Amniotic stem cell (primary cell): ENCODE measurements around the gene RAB8B.

Experiments used
- DNase-seq: peaks from one replicate; lab custom pipeline; 2025; lab: John Stamatoyannopoulos, UW

Gene RAB8B

DNA sequence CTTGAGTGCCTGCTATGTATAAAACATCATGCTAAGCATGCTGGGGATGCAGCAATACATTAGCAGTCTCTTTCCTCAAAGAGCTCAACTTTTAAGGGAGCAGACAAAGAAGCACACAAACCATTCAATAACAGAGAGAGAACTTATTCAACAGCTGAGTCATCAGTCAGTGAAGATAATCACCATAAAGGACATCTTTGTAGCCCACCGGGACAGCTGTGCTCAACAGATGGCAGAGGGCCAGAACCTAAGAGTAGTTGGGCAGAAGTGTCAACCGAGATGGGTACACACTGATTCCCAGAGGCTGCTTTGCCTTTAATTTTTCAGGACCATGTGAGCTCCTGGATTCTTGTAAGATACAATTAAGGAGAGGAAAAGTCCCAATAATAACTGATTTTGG lies 4.2 kb upstream of the RAB8B start:
- DNase-seq: no peak

DNA sequence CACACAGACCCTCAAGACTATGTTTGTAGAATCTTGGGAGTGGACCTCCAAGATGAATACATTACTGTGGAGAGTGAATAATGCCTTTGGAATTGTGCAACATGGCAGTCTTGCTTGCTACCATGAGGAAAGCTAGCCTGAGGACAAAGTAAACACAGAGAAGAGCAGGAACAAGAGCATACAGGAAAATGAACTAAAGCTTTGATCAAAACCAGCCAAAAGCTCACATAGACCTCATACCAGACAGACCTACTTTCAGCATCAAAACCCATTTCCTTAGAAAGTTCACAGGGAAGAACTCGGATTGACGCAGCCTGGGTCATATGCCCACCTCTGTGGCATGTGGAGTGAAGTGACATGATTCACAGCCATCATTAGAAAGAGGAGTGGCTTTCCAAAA lies 3.3 kb upstream of the RAB8B start:
- peak; percentile 69 for DNase-seq

DNA sequence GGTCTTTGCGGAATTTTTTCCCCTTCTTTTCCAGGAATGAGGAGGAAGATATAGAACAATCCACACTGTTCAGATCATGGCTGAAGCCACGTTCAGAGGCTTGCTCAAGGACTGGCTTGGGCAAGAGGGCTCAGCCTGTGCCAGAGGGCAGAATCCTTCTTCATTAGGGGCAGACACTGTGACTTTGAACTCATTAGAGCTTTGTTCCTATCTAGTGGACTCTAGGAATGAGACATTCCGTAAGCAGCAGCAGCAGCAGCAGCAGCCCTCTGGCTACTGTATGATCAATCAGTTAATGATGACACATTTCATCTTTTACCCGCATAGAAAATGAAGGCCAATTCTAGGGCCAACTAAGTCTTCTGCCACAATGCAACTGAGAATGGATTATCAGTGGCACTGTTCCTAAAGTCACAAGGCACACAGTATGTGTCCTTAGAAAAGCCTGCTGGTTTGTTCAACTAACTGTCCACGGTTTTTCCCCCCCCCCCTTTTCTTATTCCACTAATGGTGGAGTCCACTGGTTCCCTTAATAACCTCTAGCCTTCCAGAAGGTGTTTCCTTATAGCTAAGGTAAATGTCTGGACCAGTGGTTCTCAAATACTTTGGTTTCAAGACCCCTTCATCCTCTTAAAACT lies 1.7 kb upstream of the RAB8B start:
- no peak for DNase-seq

DNA sequence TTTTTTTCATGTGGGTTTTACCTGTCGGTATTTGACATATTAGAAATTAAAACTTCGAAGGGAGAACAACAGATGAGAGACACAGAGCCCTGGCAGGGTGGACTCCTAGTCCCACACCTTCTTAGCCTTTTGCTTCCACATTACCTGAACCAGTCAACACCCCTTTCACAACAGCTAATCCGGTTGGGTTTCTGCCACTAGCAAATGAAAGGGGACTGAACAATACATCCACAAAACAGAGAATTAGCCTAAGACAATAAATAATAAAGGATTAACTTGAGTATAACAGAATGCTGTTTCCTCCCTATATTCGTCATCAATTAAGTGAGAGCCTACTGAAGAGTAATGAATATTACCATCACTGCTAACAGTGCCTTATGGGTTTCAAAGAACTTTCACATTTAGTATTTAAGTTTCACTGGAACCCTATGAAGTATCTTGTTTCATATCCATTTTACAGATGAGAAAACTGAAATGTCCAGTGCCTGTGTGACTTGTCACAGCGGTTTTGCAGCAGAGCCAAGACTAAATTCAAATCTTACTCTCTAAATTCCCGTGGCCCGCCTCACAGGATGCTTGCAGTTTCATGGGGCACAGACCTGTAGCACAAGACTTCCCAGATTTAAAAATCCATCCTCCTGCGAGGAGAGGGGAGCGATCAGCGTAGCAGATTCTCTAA lies 1.0 kb upstream of the RAB8B start:
- DNase-seq: no peak

DNA sequence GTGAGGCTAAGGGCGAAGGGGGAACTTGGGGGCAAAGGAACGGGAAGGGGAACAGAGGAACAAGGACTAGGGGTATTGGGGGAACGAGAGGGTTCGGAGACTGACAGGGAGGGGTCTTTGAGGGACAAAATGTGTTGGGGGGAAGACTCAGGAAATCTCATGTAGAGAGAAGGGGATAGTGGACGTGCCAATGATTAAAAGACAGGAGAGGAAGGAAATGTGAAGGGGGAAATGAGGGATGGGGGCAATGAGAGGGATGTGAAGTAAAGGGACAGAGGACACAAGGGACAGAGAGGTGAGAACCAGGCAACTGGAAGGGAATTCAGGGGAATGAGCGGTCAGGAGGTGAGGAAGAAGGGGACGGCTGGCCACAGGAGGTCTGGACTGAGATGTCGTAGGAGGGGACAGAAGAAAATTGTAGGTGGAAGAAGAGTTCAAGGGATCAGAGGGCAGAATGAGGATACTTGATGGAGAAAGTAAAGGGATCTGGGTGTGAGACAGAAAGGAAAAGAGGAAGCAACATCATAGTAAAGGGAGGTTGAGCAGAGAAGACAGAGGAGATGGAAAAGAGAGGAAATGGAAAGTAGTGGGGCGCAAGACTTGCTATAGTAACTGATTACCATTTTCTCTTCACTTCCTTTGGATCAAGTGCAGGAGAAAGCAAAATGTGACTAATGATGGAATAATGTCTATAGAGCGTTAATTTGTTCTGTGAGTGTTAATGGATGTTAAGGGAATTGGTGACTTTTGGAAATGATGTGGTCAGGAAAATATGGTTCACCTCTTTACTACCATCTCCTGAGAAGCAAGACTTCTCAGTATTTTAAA lies 749 bp downstream of the RAB8B start:
- no peak for DNase-seq

DNA sequence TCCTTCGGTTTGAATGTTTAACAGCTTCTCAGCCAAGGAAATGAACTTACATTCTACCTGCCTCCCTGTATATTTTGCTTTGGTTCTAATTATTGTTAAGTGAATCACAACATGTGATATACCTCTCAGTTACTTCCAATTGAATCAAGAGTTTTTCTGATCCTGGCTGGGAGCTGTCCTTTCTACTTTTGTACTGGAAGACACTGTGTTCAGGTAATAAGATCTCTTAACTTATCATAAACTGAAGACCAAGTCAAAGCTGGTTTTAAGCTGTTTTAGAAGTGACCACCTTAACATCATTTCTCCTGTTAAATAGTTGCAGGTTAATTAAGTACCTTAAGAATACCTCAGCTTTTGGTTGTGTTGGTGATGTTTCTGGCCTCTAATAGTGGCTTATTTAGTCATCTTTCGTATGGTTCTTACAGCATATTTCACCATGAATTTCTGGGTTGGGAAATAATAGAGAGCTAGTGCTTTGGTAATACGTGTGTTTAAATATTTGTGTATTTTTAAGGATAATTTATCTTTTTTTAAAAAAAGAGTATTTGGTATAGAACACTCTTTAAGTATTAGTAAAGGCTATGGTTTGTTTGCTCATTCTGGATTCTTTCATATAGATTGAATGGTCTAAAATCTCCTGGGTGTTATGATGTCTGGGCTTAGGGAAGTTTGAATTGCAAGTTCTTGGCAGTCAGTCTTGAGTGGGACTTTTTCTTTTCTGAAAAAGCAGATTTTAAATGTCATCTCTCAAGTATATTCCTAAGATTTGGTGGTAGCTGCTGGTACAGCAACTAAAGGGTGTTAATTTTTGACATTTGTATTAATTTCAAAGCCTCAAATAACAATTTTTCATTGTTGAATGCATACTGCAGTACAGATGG lies 1.6 kb downstream of the RAB8B start:
- DNase-seq: no peak

DNA sequence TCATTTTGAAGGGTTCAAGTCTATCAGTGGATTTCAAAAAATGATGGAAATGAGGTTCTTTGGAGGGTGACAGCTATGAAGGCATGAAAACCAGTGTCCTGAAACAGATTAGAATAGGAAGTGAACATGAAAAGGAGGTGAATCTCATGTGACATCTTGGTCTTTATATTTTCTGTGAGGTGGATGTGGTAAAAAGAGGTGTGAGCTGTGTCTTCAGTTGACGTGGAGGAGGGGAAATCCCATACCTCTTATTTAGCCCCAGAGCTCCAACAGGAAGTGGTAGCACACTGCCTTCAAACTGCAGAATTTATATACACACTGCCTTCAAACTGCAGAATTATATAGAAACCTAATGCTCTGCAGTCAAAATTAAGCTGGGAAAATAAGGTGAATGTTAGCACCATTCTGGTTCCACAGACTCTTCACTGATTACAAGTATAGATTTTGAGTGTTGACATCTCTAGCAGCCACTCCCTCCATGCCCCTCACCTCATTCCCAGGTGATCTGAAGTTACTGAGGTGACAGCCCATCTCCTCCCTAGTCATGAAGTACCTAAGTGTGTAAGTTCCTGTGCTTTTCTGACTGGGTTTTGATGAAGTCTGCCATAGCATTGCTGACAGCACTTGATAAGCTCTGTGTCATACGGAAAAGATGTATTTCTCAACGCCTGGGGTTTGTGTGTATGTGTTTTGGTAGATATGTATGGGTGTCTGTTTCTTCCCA lies 2.7 kb downstream of the RAB8B start:
- no peak for DNase-seq

DNA sequence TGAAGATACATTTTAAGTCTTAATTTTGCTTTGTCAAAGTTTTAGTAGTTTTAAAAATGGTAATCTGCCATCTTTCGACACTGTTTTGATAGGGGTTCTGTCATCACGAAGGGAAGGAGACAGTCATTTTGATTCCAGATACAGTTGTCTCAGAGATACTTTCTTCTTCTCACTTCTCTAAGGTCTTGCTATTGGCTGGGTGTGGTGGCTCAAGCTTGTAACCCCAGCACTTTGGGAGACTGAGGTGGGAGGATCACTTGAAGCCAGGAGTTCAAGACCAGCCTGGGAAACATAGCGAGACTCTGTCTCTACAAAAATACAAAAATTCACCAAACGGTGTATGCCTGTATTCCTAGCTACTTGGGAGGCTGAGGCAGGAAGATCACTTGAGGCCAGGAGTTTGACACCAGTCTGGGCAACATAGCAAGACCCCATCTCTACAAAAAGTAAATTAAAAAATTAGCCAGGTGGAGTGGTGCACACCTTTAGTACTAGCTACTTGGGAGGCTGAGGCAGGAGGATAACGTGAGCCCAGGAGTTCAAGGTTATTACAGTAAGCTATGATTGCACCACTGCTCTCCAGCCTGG lies 3.3 kb downstream of the RAB8B start:
- no peak for DNase-seq

DNA sequence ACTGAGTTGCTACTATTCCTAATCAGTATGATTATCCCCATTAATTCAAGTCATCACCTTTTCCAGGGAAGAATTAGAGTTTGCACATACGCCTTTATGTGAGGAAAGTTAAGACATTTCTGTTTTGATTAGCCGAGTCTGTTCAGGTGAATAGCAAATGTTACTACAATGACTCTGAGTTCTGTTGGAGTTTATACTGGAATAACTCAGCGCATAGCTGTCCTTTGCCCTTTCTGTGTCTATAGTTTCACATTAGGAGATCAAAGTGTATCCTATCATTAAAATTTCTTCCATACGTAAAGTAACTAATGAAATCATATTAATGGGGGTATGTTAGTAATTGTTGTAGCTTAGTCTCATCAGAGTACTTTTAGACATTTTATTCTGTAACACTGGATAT lies 4.9 kb downstream of the RAB8B start:
- no peak for DNase-seq

DNA sequence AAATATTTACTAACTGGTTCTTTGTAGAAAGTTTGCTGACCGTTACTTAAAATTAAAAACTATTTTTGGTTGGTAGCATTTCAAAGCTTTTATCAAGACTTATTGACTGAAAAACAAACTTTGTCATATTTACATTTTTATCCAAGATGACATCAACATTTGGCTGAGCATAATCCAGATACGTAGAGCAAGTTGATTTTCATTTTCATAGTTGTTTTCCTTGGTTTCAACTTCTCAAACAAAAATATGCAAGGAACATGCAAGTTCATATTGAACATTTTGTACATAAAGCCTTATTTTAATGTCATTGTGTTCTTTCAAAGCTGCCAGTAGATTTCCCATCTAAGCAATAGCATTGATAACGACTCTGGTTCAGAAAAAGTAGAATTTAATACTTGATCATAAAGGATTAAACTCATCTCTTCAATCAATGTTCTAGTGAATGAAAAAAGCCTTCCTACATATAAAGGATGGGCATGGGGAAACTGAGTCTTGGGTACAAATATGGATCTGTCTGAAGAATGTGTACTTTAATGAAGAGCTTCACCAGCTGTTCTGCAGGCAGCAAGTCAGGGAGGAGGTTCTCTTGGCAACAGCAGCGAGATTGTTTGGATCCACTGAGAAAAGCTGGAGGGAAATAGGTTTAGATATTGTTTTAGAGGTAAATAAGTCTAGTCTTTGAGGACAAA lies 5.6 kb downstream of the RAB8B start:
- DNase-seq: no peak

DNA sequence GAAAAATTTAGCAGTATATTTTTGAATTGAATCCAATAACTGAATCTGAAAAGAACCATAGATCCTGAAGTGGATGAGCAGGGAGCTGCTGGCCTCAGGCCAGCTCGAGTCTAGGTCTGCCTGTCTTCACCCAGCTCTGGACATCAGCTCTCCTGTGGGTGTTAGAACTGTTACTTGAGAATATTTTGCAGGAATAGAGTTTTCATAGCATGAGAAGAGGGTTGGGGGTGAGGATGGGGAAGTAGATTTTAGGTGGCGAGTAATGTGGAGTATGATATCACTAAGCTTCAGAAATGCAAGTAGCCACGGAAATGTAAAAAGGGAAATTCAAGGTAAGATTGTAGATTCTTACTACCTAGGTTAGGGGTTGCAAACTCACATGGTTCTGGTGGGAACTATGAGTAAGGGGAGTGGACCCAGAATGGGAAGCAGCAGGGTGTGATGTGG lies 6.2 kb downstream of the RAB8B start:
- DNase-seq: no peak

DNA sequence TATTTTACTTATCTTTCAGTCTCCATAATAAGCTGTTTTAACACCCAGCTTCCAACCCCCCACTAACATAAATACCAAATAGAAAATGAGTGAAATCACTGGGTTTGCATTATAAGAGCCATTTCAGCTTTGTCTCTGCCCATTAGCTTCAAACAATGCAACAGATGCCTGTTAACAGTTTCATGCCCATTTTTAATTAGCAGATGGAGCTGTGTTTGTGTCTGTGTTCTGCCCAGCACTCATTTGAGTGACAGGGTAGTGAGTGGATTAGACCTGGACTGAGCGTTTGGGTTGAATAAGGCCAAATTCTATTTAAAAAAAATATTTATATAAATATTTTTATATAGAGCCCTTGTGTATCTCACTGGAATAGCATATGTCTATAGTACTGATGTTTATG lies 7.4 kb downstream of the RAB8B start:
- DNase-seq: no peak

DNA sequence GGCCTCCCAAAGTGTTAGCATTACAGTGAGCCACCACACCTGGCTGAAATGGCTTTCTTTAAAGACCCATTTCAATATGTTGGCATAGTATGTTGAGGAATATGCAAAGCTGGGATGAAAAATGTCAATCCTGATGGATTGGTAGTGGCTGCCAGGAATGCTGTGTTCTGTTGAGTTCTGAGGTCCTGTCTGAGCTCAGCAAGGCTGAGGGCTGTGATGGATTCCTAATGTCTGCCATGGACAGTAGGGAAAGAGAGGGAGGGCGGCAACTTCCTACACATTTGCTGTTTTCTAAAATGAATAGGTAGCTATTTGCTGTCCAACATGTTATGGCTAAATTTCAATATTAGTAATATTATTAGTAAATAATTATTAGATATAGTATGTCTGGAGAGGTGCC lies 8.2 kb downstream of the RAB8B start:
- no peak for DNase-seq

DNA sequence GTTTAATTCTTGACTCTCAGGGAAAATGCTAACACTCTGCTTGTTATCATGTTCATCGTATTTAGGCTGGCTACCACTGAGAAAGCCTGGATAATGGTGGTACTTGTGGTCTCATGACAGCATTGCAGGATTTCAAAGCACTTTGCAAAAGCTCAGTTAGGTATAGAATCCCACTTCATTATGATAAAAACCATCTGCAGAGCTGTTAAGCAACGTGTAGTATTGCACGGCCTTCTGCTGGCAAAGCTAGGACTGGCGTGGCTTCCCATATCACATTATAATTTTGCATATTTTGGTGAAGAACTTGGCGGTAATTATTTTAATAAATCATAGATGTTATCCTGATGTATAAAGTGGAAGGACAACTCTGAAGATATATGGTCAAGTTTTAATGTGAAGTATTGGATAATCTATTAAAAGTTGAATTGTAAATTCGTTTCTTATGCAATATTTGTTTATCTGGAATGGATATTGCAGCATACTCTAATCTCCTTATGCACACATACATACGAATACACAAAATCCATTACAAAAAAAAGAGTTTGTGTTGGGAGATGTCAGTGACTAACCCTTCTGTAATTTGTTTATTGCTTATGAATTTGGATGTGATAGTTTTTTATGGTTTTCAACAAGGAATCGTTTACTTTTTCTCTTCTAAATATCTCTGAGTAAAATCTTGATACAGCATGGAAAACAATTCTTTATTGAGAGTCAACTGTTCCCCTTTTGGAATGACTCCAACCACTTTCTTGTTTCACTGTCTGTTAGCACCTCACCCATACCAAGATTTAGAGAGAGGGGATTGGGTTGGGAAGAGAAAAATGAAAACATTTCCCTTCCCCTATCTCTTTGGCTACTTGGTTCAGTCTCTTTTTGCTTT lies 9.2 kb downstream of the RAB8B start:
- no peak for DNase-seq

DNA sequence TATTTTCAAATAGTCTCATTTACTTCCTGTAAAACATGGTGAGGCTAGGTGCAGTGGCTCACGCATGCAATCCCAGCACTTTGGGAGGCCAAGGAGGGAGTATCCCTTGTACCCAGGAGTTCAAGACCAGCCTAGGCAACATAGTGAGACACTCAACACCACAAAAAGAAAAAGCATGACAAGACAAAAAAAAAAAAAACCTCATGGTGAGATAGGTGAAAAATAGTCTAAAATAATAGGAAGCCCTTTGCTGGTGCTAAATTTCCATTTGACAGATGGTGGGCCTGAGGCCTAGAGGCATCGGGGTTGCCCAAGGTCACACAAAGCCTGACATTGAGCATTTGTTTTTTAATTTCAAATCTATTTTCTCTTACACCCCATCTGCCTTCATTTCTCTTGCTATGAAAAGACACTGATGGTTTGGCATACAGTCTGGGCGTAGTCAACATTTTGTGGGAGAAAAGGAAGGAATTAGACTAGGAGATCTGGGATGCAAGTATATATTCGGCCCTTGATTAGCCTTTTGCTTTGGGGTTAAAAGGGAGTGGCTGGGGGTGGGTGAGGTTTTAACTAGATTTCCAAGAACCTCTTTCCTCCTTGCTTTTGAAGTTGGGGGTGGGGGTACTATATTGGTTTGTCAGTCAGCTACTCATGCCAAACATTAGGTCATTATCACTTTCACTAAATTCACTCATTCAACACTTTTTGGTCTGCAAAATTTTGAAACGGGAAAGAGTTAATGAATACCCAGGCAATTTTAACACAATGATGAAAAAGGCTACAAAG lies 11.3 kb downstream of the RAB8B start:
- DNase-seq: no peak

DNA sequence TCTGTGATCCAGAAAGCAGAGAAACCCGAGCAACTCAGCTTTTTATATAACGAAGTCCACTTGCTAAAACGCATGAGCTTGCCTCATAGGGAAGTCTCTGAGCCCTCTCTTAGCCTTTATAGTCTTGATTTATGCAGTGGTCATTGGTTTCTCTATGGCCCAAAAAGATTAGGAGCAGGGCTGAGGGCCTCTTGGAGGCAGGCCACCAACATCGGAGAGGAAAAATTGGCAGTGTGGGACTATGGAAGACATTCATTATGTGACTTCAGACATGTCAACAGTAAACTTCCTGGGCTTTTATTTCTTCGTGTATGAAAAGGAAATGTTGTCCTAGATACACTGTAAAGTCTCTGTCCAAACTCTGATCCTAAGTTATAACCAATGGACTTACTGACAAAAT lies 13.5 kb downstream of the RAB8B start:
- DNase-seq: no peak

DNA sequence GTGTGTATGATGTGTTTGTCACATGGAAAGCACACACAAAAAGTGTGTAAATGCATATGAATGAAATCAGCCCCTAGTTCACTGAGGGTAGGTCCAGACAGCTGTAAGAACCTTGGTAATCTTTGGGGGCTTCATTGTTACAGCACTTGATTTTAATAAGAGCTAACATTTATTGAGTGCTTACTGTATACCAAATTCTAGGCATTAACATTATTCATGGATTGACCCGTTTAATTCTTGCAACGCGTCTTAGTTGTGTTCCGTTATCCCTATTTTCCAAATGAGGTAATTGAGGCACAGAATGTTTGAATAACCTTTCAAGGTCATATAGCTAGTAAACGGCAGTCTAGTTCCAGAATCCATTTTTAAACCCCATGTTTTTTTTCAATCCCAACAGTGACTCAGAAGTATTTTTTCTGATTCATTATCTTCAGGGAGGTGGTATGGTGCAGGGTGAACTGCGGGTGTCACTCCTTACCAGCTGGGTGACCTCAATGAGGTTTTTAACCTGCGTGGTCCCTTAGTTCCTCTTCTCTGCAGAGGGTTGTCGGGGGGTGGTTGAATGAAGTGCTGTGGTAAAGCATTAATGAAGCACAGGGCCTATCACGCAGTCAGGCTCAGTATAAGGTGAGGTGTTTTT lies 14.2 kb downstream of the RAB8B start:
- DNase-seq: no peak

DNA sequence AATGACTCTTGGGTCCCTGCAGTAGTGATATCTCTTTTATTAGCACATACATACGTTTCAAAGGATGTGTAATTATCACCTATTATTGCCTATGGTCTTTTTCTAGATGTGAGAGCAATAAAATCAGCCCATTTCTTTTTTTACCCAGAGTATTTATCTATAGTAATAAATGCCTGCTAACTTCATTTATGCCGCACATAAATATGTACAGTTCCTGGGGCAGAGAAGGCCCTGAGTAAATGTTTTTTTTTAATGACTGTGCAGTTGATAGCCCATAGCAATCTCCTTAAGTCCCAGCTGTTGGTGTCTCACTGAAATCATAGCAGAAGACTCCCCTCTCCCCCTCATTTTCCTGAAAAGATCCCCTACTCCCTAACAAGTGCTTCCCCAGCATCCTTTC lies 16.7 kb downstream of the RAB8B start:
- no peak for DNase-seq
